Measurements from ENCODE around the gene NADK.

NADK gene, protein sequence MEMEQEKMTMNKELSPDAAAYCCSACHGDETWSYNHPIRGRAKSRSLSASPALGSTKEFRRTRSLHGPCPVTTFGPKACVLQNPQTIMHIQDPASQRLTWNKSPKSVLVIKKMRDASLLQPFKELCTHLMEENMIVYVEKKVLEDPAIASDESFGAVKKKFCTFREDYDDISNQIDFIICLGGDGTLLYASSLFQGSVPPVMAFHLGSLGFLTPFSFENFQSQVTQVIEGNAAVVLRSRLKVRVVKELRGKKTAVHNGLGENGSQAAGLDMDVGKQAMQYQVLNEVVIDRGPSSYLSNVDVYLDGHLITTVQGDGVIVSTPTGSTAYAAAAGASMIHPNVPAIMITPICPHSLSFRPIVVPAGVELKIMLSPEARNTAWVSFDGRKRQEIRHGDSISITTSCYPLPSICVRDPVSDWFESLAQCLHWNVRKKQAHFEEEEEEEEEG

DNA sequence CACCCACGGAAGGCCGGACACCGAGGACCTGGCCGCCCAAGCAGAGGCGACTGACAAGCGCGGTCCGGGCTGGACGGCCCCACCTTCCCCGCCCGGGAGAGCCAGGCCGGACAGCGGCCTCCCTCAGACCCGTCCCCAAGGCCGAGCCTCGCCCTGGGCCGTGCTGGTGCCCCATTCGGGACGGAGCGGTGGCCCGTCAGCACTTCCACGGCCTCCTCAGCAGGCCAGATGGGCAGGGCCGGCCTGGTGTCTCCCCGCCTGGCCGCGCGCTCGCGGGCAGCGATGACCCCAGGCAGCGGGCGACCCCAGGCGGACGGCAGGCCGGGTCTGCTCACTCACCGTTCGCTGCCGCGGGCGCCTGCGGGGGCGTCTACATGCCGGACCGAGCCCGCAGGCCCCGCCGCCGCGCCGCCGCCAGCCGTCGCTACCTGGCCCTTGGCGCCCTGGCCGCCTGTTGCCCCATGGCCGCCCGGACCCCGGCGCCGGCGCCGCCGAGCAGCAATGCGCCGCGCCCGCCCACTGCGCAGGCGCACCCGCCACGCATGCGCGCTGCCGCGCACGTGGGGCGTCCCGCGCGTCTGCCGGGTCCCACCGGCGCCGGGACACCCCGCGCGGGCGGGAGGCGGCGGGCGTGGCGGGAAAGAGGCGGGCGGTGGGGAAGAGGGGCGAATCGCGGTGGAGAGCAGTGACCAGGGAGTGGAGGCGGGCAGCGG lies at the start of gene NADK:
TSS of gene NADK (minus strand) at position 521 of the 713 bp plus-strand sequence. CDS start 13,064 bp downstream, outside the sequence.
- peak; percentile 78 for DNase-seq

DNA sequence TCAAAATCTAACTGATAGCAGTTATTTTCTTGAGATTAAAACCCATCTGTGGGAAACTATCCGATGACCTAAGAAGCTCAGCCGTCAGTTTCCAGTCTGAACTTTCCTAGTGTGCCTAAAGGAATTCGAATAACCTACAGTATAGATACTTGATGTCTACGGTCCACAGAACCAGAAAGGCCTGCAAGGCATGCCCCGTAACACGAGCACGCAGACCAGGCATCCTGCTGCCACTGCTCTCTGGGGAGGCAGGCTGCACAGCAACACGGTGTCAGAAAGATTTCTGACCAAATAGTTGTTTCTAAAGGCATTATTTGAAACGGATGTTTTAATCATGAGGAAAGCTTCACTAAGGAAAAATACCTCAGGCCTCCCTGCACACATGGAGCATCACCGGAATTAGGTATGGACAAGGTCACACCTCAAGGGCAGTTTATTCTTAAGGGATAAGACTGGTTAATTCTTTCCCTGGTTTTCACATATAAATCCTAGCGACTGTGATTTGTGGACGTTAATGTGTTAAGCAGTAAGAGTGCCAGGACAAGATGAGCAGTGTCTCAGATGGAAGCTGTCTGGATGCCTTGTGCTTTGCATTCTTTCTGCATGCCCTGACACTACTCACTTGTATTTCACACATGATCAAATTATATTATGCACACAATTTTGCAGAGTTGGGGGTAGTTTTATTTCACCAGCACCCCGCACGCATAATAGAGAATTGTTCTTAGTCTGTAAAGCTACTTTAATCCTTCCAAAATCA lies 49.0 kb upstream of the NADK start:
- no peak for DNase-seq

DNA sequence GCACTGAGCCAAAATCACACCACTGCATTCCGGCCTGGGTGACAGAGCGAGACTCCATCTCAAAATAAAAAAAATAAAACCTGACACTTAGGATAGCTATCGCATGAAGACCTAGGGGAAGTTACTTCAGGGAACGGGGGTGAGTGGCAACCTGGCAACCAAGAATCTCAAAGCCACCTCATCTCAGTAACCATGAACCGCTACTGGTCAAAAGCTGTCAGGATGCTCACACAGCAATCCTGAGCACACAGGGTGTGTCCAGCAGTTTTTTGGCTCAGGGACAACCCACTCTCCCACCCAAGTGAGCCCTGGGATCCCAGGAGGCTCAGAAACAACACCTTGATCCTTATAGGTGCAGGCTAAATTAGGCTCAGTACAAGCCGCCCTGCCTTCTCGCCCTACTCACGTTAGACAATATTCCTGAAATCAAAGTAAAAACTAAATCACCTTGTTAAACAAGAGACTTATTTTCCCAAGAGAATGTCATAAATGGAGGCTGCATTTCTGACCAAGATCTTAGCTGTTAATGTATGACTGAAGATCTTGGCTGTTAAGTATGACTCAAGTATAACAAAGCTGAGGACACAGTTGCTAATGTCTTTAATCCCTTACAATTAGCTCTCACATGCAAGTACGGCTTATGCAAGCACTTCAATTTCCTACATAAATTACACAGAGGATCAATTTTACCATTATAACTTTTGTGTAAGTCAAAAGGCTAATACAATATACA lies 48.3 kb upstream of the NADK start:
- DNase-seq = no peak

DNA sequence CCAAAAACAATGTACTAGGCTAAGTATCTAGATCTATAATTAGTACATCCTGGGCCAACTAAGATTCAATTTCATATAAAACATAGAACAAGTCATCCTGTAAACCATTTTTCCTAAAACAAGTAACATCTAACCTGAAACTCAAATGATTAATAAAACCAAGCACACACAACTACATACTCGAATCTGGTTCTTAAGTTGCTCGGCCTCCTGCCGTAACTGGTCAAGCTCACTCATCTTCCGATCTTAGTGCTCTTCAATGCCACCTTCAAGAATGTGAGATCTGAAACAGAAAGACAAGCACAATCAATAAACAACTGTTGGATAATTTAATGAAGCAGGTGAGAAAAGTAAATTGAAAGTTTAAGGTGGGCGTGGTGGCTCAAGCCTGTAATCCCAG lies 46.9 kb upstream of the NADK start:
- DNase-seq = no peak

DNA sequence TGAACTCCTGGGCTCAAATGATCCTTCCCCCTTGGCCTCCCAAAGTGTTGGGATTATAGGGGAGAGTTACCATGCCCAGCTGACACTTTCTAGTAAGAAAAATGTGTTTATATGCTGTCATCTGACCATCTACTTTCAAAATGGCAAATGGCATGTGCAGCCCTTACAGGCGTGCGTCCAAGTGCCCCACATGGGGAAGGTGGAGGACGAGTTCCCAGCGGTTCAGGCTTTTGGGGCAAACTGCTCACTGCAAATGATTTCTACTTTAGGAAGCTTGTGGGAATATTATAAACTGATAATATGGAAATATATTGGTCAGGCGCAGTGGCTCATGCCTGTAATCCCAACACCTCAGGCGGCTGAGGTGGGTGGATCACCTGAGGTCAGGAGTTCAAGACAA lies 41.5 kb upstream of the NADK start:
- no peak for DNase-seq

GRCh38 chr1:1817221-1817620 lies 39.0 kb upstream of the NADK start:
- no peak for DNase-seq

GRCh38 chr1:1815606-1816281 lies 37.5 kb upstream of the NADK start:
- no peak for DNase-seq

DNA sequence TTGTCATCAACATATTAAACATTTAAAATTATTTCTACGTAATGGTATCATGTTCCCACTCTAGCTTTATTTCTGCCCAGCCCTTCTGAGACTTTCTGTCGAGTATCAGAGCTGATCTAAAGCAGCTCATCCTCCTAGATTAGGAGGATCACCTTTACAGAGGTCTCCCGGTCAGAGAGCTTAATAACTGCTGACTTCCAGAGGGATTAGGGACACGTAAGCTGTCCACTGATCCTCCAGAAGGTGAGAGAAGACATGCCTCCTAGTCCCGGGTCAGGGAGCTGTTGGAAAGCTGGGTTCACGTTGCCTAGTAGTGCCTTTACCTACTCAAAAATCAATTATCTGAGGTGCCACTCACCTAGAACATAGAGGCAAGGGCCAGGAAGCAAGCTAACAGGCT lies 31.2 kb upstream of the NADK start:
- no peak for DNase-seq

DNA sequence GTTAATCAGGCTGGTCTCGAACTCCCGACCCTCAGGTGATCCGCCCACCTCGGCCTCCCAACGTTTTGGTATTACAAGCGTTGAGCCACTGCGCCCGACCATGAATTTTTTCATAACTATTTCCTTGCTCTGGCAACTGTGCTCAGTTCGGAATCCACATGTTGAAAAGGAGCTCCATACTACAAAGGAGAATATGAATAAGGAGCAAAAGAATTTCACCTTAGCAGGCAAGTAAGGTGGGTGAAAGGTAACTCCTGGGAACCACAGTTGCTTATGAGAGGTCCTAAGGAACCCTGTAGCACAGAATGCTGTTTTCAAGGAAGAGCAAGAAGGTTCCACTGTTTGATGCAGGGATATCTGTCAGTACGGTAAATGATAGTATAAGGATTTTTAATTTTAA lies 29.9 kb upstream of the NADK start:
- DNase-seq = no peak

DNA sequence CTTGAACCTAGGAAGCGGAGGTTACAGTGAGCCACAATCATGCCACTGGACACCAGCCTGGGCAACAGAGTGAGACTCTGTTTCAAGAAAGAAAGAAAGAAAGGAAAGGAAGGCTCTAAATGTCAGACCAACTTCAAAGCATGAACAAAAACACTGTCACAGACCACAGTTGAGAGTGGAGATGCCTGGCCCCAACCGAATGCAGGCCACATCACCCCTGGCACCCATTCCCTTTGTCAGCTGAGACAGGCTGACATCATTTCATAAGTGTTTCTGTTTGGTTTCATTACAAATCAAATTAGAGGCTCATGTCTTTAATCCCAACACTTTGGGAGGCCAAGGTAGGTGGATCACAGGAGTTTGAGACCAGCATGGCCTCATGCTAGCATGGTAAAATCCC lies 28.6 kb upstream of the NADK start:
- no peak for DNase-seq

- DNase-seq = no peak
Observed at GRCh38 chr1:1804301-1804700, 26.0 kb upstream of the NADK start.

- DNase-seq = no peak
Observed at GRCh38 chr1:1802871-1803270, 24.6 kb upstream of the NADK start.

DNA sequence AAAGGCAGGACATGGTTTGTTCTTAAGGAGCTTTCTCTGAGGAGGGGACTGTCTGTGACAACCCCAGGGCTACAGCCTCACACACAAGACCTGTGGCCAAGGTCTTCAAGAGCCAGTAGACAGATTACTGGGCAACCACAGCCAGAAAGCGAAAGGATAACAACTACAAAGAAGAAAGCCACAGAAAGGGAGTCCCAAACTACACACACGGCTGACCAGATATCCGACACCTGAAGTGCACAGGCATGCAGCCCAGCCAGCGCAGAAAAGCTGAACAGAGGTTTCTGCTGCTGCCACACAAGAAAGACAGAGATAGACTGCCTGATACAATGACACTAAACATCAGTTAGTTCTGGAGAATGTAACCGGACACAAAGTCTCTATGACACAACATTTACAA lies 21.4 kb upstream of the NADK start:
- DNase-seq = no peak

DNA sequence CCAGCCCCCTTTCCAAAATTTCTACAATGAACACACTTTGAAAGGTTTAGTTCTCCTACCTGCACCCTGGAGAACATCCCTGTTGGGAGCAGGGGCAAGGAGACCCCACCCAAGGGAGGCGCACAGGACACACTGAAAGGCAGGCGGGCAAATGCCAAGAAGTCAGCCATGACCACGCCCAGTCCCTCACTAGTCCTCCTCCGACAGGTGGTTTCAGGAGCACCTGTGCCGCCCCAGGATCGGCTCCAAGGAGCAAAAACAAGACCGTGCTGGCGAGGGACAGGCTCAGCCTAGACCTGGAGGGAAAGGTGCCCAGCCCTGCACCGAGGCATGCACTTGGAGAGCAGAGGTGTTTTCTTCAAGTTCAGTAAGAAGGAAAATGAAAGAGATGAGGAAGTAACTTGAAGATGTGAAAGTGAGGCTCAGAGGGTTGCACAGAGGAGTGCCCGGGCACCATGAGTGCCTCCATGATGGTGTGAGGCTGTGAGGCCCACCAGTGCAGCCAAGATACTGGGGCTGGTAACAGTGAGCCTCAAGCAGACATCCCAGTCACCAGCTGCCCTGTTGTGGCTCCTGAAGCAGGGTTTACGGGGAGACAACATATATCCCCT lies 19.6 kb upstream of the NADK start:
- DNase-seq = no peak

DNA sequence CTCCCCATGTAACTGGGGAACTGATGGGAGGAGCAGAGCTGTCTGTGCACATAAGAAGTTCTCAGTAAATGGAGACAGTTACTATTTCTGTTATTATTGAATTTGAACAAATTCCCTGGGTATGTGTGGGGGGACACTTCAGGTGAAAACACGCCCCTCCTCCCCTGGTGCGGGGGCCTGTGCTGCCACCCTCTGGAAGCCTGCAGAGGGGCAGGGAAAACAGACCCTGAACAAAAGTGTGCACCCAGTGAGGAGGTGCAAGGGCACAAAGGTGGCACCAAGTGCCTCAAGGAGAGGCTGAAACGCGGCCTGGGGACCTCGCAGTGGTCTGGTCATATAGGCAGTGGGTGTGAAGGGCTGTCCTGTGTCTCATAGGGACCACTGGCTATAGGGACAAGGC lies 18.2 kb upstream of the NADK start:
- no peak for DNase-seq

- no peak for DNase-seq
Observed at GRCh38 chr1:1794999-1795398, 16.7 kb upstream of the NADK start.

DNA sequence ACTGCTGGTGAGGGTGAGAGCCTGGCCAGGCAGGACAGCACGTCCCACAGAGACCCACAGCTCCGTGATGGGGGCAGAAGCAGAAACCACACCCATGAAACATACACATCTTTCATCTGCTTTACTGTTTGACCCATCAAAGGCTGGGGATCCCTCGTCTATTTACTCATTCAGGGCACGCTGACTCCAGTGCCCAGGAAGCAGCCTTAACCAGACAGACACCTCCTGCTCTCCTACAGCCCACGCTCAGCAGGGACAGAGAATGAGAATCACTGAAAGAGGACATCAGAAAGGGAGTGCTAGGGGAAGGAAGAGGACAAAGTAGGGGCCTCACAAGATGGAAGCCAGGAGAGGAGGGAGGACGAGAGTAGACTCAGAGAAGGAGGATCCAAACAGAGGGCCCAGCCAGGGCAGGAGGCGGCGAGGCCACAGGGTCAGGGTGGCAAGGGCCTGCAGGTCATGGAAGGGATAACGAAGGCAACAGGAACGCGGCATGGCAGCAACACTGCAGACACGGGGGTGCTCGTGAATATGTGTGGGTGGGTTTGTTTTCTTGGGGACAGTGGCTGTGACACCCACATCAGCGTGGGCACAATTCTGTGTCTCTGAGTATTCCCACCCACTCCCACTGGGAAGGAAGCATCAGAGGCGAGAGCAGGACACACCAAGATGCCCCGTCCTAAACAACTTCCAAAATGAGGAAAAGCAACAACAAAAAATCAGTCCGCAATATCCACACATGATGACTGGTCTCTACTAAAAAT lies 15.4 kb upstream of the NADK start:
- DNase-seq = no peak

- DNase-seq = no peak
Observed at GRCh38 chr1:1788646-1789431, 10.6 kb upstream of the NADK start.

DNA sequence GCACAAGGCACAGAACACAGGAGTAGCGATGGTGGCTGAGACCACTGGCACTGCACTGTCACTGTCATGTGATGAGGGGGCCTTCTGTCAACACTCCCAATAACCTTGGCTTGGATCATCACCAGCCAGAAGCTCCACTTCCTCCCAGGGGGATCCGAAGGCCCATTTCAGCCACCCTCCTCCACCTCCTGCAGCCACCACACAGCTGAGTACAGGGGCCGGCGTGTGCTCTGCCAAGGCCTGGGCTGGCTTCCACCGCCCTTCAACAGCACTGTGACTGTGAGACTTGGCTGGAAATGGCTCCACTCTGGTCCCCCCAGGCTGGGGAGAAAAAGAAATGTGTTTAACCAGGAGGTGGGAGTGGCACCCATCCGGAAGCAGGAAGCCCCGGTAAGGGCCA lies 9.9 kb upstream of the NADK start:
- no peak for DNase-seq

Measured in activated CD8-positive, alpha-beta memory T cell treated with anti-CD3 and anti-CD28 coated beads, Interleukin-2, amount 50 U/mL, for 4 hours (primary cell).